ENCODE measurements around the gene EDEM2. TPM values are rescaled to one million over a fixed set of nuclear protein-coding genes. Genes with fewer than 3 reads are reported as not detected.
"Not testable (repeated sequence)": the region's sequence is repeated elsewhere in the genome, so short reads cannot be mapped to it uniquely, and the experiment has no call there.

Gene EDEM2
- total RNA-seq, 1 experiment from 2014 or later, result 22.7 TPM

GRCh38 chr20:35087791-35088190 lies 59.3 kb downstream of the EDEM2 start:
- no peak for DNase-seq (ENCODE audit: low read depth)

- no peak for DNase-seq (ENCODE audit: low read depth)
Measured at GRCh38 chr20:35087355-35087754, 59.8 kb downstream of the EDEM2 start.

DNA sequence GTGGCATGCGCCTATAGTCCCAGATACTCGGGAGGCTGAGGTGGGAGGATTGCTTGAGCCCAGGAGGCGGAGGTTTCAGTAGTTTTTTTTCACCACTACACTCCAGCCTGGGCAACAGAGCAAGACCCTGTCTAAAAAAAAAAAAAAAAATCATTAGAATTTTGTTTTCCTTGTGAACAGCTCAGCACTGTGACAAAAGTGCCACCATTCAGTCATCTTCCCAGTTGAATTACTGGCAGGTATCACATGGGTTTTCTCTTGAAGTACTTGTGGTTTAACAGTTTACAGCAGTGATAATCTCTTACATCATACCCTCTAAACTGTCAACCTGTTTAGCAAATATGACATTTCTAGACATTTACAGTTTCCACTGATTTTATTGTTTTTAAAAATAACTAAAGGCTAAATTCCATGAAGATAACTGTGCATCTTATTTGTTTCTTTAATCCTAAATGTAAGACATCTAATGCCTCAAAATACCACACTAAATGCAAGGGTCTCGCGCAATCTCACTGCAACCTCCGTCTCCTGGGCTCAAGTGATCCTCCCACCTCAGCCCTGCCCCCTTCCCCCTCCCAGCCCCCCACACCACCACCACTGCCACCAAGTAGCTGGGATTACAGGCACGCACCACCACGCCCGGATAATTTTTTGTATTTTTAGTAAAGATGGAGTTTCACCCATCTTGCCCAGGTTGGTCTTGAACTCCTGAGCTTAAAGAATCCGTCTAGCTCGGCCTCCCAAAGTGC lies 61.5 kb downstream of the EDEM2 start:
- no peak for DNase-seq (ENCODE audit: low read depth)

DNA sequence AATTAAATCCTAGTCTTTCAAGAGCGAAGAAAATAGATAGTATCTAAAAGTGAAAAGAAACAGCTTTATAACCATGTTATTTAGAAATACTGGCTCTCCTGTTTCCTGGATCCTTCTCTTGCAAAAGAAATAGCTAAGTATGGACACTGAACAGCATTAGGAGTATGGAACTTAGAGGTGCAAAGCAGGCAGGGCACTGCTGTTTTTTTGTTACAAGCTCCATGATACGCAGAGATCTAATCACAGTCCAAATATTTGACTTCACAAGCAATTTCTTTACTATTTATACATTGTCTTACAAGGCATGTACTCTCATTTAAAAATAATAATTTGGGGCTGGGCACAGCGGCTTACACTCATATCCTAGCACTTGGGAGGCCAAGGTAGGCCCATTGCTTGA lies 62.1 kb downstream of the EDEM2 start:
- DNase-seq (ENCODE audit: low read depth), result no peak

DNA sequence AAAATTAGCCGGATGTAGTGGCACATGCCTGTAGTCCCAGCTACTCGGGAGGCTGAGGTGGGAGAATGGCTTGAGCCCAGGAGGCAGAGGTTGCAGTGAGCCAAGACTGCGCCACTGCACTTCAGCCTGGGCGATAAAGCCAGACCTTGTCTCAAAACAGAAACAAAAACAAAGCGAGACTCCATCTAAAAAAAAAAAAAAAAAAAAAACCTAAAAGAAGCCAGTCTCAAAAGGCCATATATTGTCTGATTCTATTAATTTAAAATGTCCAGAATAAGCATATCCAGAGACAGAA lies 66.8 kb downstream of the EDEM2 start:
- DNase-seq (ENCODE audit: low read depth), result not testable (repeated sequence)

DNA sequence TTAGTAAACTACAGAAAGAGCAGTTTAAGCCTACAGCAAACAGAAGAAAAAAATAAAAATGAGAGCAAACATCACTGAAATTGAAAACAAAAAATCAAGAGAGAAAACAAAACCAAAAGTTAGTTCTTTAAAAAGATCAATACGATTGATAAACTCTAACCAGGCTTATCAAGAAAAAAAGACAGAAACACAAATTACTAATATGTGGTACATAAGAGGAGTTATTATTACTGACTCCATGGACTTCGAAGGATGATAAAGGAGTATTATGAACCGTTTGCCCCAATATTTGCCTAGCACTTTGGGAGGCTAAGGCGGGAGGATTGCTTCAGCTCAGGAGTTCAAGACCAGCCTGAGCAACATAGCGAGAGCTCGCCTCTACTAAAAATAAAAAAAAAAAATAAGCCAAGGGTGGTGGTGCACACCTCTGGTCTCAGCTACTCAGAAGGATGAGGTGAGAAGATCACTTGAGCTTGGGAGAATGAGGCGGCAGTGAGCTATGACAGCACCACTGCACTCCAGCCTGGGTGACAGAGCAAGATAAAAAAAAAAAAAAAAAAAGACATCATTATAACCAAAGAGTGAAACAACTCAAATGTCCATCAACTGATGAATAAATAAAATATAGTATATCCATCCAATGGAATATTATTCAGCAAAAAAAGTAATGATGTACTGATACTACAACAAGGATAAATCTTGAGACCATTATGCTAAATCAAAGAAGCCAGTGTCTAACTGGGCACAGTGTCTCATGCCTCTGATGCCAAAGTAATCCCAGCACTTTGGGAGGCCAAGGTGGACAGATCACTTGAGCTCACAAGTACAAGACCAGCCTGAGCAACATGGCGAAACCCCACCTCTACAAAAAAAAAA lies 67.4 kb downstream of the EDEM2 start:
- DNase-seq (ENCODE audit: low read depth), result no peak

DNA sequence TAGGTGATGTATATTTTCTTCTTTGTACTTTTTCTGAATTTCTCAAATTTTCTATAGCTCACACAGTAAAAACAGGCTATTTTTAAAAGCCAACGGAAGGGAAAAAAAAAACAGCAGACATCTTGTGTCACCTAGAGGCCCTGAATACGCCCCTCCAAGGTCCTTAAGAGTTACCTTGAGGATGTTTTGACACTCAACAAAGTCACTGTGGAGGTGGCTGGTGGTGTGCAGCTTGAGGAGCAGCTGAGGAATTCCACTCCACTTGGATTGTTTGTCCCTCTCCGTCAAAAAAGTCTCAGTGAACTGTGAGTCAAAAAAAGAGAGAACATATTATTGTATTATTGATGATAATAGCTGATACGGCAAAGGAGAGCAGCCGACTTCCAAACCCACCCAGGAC lies 69.3 kb downstream of the EDEM2 start:
- no peak for DNase-seq (ENCODE audit: low read depth)

DNA sequence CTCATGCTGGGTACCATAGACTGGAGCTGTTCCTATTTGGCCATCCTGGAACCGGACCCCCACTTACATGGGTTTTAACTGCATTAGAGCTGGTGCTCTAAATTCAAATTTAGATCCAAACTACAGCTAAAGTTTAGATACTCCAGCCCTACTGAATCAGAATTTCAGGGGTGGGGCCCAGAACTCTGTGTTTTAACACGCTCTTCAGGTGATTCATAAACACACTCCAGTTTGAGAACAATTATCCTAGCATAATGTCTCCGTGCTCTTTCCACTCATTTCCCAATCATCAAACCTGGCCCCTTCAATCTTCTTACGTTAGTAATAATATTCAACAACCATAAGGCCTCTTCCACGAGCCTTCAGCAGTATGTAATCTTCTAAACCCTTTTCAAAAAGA lies 69.8 kb downstream of the EDEM2 start:
- no peak for DNase-seq (ENCODE audit: low read depth)

DNA sequence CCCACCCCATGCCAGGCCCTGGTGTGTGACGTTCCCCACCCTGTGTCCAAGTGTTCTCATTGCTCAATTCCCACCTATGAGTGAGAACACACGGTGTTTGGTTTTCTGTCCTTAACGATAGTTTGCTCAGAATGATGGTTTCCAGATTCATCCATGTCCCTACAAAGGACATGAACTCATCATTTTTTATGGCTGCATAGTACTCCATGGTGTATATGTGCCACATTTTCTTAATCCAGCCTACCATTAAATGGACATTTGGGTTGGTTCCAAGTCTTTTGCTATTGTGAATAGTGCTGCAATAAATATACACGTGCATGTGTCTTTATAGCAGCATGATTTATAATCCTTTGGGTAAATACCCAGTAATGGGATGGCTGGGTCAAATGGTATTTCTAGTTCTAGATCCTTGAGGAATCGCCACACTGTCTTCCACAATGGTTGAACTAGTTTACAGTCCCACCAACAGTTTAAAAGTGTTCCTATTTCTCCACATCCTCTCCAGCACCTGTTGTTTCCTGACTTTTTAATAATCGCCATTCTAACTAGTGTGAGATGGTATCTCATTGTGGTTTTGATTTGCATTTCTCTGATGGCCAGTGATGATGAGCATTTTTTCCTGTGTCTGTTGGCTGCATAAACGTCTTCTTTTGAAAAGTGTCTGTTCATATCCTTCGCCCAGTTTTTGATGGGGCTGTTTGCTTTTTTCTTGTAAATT lies 75.5 kb downstream of the EDEM2 start:
- not testable (repeated sequence) for DNase-seq (ENCODE audit: low read depth)

DNA sequence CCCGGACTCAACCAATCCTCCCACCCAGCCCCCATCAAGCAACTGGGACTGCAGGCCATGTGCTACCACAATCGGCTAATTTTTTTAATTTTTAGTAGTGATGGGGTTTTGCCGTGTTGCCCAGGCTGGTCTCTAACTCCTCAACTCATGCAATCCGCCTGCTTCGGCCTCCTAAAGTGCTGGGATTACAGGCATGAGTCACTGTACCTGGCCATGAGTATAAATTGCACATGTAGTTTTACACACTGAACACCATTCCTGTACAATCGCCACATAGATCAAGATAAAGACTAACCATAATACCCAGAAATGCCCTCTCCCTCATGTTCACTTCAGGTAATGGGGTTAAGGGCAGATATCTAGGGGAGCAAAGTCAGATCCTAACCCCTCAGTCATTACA lies 80.9 kb downstream of the EDEM2 start:
- DNase-seq (ENCODE audit: low read depth), result no peak

Other genes starting within 250 kb of the EDEM2 start
- gene GSS, start 191.5 kb downstream of the EDEM2 start, total RNA-seq (2014; rRNA removed; shearing (Covaris generic)), result 79.0 and 90.2 TPM in 2 replicates
- not detected in 2 replicates for gene MYH7B, start 191.5 kb downstream of the EDEM2 start, total RNA-seq (2014; rRNA removed; shearing (Covaris generic))
- gene TRPC4AP, start 54.5 kb downstream of the EDEM2 start, total RNA-seq (2014; rRNA removed; shearing (Covaris generic)), result 20.2 and 25.7 TPM in 2 replicates
- gene PROCR, start 24.7 kb upstream of the EDEM2 start, total RNA-seq (2014; rRNA removed; shearing (Covaris generic)), result 20.9 and 21.8 TPM in 2 replicates
- gene MMP24, start 79.4 kb upstream of the EDEM2 start, total RNA-seq (2014; rRNA removed; shearing (Covaris generic)), result 0.54 and 0.86 TPM in 2 replicates
- 1.1 and 2.2 TPM in 2 replicates for gene MMP24OS, start 130.8 kb upstream of the EDEM2 start, total RNA-seq (2014; rRNA removed; shearing (Covaris generic))
- 316 and 384 TPM in 2 replicates for gene EIF6, start 137.4 kb upstream of the EDEM2 start, total RNA-seq (2014; rRNA removed; shearing (Covaris generic))
- not detected in 2 replicates for gene FAM83C, start 145.1 kb upstream of the EDEM2 start, total RNA-seq (2014; rRNA removed; shearing (Covaris generic))

Measured in Daoy (cell line).